Measurements from ENCODE around the gene GOLGA8J.
"Not testable (repeated sequence)": the region's sequence is repeated elsewhere in the genome, so short reads cannot be mapped to it uniquely, and the experiment has no call there.

DNA sequence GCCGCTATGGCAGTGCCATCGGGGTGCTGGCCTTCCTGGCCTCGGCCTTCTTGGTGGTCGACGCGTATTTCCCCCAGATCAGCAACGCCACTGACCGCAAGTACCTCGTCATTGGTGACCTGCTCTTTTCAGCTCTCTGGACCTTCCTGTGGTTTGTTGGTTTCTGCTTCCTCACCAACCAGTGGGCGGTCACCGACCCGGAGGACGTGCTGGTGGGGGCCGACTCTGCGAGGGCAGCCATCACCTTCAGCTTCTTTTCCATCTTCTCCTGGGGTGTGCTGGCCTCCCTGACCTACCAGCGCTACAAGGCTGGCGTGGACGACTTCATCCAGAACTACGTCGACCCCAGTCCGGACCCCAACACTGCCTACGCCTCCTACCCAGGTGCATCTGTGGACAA is 37.9 kb upstream of the GOLGA8J start:
- TF ChIP-seq BHLHE40 (IDR thresholded peaks at IDR 0.05; ENCODE audit: borderline replicate concordance); NFRKB (IDR thresholded peaks at IDR 0.05); SP1 (IDR thresholded peaks at IDR 0.05); CTBP1 (IDR thresholded peaks at IDR 0.05; ENCODE audit: borderline replicate concordance); FOXM1 (IDR thresholded peaks at IDR 0.05; ENCODE audit: borderline replicate concordance); TARDBP (IDR thresholded peaks at IDR 0.05); HDGF (IDR thresholded peaks at IDR 0.05; ENCODE audit: borderline replicate concordance); L3MBTL2 (conservative IDR thresholded peaks at IDR 0.05); FOXK2 (IDR thresholded peaks at IDR 0.05); ELF4 (IDR thresholded peaks at IDR 0.05); SUZ12 (IDR thresholded peaks at IDR 0.05): not testable (repeated sequence)
